Activated T-cell treated with anti-CD3 and anti-CD28 coated beads, Interleukin-2, amount 50 U/mL, for 1 hour (primary cell): Measurements from ENCODE around the gene RHCE.
"Not testable (repeated sequence)": the region's sequence is repeated elsewhere in the genome, so short reads cannot be mapped to it uniquely, and the experiment has no call there.

Experiments used
- DNase-seq: peaks from one replicate; pipeline ENCODE4 v3.0.0-alpha.2; 2020

The RHCE gene

DNA sequence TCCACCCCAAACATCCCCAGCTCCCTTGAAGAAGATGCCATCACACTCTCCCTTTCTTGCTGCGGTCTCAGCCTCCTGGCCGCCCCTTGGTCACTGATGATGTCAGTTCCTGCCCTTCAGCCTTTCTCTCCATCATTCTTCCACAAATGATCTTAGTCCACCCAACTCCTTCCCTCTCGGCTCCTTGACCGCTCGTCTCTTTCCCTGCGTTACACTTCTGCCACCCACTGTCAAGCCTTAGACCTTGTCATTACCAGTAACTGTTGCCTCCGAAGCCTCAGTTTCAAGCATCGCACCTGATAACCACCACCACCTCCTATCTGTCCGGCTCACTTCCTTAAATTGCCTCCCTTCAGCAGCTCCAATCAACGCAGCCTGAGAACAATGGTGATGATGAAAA is 23.1 kb downstream of the RHCE start:
- not testable (repeated sequence) for DNase-seq

DNA sequence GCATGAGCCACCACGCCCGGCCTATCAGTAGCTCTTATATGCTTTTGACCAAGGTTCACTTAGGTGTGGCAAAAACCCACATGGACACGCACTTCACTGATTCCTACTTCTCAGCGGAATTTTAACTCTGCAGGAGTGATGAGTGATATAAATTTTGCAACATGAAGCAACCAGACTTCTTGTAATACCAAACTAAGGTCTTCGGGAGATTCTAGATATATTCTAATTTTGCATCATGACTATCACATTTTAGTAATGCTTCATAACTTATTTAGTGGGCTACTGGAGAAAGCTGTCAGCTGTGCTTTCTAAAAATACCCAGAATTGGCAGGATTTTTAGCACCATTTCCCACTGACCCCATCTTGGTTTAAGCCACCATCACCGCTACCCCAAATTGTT is 27.8 kb downstream of the RHCE start:
- DNase-seq: no peak

DNA sequence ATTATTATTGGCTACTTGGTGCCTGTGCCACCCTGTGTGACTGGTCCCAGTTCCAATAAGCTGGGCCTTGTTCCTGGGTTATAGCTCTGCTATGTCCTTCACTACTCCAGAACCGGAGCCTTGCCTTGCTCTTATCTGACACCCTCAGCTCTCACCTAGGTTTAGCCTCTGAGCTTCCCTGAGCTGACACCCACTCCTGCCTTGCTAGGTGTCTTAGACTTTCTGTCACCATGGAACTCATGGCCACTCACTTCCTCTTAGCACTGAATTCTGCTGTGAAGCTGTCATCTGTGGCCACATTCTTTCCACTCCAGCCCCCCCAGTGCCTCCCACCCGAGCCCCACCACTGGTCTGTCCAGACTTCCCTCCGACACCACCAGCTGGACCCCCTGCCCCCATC is 30.9 kb downstream of the RHCE start:
- DNase-seq: not testable (repeated sequence)

DNA sequence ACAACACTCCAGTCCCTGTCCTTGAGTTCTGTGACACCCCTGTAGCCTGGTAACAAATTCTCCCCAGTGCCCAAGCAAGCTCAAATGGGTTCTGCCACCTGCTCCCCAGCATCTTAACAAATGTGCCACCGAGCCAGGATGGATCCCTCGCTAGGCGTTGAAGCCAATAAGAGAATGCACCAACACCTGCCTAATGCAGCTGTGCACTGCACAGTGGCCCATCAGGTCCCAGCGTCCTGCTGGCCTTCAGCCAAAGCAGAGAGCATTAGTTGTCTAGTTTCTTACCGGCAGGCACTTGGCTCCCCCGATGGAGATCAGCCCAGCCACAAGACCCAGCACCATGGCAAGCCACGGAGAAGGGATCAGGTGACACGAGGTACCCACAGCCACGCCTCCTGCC is 31.9 kb downstream of the RHCE start:
- not testable (repeated sequence) for DNase-seq

DNA sequence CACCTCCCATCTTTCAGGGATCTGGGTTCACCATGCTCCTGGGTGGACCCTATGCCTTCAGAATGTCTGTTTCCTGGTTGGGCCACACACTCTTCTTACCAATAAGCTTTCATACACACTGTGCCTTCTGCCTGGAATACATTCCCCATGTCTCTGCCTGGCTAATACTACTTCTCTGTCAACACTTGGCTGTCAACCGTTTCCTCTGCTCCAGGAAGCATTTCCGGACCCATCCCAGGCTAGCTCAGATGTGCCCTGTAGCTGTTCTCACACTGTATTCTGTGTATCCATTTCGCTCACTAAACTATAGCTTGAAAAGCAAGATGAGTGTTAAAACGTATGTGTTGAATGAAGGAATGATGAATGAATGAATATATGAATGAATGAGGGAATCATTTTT is 33.5 kb downstream of the RHCE start:
- not testable (repeated sequence) for DNase-seq

DNA sequence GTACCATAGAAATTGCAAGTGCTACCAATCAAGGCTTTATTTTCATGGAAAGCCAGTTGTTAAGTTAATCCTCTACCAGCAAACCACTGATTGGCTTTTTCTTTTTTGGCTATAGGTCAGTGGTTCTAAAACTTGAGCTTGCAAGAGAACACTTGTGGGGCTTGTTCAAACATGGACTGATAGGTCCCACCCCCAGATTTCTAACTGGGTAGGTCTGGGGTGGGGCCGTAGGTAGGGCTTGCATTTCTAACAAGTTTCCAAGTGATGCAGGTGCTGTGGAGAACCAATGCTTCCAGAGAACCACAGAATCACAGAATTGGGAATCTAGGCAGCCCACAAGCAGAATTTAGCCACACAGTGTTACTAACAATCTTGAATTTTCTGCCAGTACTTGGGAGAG is 36.8 kb downstream of the RHCE start:
- not testable (repeated sequence) for DNase-seq

DNA sequence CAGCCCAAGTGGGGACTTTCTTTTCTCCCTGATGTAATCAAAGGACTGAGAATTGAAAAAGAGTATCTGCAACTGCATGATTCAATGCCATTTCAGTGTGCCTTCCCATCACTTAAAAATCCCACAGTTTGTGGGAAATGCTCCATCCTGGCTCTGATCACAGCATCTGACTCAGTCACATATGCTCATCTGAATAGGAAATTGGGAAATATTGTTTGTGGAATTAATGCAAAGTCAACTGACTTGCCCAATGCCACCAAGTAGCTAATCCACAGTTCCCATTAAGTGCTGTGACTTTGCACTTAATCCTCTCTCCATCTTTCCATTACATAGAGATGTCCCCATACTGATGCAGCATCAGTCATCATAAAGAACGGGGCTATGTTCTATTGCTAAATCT is 37.5 kb downstream of the RHCE start:
- DNase-seq: not testable (repeated sequence)

DNA sequence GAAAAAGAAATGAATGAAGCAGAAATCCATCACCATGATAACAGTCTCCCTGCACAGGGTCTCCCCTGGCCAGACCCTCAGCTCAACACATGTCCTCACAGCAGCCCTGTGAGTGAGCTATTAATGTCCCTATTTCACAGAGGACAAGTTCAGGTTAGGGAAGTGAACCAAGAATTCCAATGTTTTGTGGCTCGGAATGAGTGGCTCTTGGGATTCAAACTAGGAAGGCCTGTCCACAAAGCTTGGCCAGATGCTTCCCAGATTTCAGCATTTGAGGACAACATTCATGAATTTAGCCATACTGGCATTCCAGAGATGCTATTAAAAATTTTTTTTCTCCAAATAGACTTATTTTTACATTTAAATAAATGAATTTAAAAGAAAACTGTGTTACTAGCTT is 38.1 kb downstream of the RHCE start:
- DNase-seq: not testable (repeated sequence)

DNA sequence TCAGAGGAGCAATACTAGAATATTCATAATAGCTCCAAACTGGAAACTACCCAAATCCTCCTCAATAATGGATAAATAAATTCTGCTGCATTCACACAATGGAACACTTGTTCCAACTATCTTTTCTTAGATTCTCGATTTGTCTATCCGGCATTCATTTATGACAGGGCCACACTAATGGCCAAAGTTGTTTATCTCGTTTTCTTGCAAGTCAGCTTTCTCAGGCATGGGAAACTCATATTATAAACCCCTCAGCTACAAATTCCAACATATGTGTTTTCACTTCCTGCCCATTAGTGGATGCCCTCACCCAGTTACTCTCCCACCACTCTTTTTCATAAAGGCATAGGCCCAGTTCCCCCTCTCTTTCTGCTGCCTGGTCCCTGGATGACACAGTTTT is 42.3 kb downstream of the RHCE start:
- DNase-seq: not testable (repeated sequence)

DNA sequence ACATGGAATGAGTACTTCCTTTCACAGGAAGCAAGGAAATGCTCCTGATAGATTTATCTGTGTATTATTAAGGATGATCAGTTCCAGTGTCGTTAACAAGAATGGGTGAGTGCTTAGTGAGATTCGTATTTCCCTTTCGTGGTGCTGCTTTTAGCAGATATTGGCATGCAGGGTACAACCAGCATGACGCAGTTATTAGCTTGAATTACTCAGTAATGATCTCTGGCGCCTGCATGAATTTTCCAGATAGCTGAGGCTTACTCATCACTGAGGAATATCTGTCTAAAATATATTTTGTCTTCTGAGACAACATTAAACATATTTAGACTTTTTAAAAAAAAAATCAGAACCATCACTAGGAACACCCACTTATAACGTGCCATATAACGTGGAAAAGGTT is 48.9 kb downstream of the RHCE start:
- DNase-seq: not testable (repeated sequence)

DNA sequence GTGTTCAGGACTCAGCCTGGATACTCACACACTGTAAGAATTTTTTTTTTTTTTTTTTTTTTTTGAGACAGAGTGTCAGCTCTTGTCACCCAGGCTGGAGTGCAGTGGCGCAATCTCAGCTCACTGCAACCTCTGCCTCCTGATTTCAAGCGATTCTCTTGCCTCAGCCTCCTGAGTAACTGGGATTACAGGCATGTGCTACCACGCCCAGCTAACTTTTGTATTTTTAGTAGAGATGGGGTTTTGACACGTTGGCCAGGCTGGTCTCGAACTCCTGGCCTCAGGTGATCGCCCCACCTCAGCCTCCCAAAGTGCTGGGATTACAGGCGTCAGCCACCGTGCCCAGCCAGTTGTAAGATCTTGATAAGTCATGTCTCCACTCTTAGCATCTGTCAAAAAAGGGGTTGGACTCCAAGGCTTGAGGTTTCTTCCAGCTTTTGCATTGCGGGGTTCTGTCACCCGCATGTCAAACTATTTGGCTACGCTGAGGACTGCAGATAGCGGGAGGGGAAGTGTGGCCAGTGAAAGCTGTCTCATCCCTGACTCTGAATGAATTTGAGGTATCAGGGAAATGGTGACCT is 50.8 kb downstream of the RHCE start:
- not testable (repeated sequence) for DNase-seq

DNA sequence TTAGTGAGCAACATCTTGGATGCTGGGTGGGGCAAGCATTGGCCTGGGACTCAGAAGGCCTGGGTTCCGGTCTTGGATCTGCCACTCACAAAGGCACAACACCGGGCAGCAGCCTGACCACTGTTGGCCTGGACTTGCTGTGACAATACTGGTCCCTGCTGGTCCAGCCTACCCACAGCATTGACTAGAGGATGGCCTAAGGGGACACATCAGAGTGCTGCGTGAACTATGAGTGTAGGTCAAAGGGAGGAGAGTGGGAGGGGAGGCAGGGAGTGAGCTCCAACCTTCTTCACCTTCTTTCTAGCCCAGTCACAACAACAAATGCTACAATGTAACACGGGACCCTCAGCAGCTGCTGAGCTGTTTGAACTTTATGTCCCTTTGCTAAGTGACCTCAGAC is 51.4 kb downstream of the RHCE start:
- DNase-seq: no peak

DNA sequence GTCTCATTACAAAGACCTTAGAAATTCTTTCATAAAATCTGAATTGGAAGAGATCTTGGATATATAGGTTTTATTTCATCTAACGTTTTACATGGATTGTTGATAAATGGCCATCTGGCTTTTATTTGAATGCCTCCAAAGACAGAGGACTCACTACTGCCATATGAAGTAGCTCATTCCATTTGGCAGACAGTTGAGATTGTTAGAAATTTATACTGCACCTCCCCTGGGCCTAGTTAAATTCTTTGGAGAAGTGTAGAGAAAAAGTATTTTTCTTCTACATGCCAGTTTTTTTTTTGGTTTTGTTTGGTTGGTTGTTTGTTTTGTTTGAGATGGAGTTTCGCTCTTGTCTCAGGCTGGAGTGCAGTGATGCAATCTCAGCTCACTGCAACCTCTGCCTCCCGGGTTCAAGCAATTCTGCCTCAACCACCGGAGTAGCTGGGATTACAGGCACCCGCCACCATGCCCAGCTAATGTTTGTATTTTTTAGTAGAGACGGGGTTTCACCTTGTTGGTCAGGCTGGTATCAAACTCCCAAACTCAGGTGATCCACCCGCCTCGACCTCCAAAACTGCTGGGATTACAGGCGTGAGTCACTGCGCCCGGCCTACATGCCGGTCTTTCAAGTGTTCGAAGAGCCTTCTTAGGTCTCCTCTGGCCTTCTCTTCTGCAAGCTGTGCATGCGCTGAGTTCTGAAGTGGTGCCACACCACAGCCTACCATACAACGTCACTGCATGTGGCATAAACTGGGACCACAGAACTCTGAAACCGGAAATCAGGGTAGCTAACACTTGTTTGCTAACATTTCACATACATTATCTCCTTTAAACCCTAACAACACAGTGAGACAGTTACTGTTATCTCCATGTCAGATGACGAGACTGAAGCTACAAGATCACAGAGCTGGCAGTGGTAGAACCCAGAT is 57.7 kb downstream of the RHCE start:
- not testable (repeated sequence) for DNase-seq

DNA sequence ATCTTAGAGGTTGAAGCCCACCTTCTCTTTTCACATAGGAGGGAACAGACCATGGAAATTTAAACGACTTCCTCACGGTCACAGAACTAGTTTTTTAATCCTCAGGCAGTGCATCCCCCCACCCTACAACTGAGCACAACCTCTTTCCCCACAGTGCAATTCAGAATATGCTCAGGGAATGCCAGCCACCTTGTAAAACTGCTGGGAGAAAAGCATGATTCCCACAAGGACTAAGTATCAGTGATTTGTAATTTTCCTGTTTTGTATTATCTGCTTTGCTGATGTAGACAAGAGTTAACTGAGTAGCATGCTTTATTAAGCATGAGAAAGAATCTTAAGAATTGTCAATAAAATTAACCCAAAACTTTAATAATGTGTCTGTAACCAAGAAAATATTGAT is 58.7 kb downstream of the RHCE start:
- DNase-seq: no peak

DNA sequence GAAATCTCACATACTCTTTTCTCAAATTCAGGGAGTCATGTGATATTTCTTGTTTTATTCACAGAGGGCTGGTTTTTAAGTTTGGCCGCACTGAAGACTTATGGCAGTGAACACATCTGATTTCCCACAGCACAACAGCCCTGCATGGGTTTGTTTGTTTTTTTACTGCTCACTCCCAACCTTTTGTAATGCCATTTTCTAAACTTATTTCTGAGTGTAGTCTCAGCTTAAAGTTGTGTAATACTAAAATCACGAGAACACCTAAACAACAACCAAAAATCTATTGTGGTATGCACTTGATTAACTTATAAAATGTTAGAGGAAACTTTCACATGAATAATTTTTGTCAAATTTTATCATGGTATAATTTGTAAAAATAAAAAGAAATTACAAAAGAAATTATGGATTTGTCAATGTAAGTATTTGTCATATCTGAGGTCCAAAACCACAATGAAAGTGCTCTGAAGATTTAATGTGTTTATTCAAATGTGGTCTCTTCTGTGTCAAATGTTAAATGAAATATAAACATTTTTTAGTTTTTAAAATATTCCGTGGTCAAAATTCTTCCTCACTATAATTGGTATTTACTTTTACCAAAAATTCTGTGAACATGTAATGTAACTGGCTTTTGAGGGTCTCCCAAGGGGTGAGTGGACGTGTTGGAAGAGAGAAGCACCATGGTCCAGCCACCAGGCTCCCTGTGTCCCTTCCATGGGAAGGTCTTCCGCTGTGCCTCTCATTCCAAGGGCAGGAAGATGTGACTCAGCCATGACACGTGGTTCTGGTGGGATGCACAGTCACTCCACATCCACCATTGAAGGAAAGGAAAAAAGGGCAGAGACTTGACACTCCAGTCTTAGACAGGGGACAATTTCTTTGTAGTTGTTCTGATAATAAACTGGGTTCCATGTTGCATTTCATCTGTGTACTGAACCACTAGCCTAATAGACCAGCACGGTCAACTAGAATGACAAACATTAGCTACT is 59.7 kb downstream of the RHCE start:
- DNase-seq: no peak

DNA sequence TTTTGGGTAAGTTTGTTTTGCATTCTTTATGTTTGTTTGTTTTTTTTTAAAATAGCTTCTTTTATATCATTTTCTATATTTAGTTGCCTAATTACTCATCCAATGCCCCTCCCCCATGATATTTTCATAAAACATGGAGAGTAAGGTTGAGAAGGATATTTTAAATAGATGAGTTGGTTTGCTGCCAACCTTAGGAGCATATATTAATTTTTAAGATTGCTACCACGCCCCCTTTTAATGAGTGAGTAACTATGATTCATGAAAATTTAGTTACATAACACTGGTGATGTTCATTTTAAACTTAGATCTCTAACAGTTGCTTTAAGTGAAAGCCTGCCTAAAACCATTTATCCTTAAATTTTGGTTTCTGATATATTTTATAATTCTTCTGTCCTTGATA is 63.8 kb downstream of the RHCE start:
- no peak for DNase-seq

DNA sequence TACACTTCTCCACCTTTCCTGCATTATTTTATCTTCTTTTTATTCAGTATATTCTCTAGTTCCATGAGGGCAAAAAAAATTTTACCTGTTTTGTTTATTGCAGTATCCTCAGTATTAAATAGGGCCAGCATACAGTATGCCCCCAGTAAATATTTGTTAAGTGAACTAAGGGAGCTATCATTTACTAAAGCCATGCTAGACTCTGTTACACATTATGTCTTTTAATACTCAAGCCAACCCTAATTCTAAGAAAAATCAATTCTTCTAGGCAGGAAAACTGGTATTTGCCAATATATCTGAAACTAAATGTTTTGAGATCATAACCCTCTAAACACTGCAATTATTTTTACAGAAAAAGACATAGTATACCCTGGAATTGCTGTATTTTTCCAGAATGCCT is 64.2 kb downstream of the RHCE start:
- no peak for DNase-seq

DNA sequence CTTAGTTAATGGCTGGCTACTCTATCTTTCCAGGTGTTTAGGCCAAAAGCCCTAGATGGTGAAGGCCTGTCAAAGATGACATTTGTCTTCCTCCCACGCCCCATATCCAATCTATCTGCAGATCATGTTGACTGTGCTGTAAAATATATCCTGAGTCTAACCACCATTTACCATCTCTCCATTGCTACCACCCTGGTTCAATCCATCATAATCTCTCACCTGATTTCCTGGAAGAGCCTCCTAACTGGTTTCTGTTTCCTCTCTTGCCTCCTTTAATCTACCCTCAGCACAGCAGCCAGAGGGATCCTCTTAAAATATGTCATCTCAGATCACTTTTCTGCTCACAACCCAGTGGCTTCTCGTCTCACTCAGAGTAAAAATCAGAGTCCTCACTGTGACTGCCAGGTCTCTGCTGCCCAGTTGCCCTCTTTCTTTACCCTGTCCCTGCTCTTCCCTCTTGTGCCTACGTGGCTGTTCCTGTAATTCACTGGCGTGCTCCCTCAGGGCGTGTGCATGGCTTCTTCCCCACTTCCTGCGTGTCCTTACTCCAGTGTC is 64.7 kb downstream of the RHCE start:
- DNase-seq: no peak

DNA sequence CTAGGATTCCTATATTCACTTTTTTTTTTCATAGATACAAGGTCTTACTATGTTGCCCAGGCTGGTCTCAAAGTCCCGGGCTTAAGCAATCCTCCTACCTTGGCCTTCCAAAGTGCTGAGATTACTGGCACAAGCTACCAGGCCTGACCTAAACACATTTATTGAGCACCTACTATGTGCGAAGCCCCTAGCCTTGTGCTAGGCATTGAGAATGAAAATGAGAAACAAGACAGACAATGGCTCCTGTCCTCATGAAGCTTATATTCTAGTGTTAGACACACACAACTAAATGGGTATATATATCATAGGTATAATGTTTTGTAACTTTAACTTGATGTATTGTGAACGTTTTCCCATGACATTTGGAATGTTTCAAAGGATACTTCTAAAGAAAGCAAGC is 71.0 kb downstream of the RHCE start:
- no peak for DNase-seq

DNA sequence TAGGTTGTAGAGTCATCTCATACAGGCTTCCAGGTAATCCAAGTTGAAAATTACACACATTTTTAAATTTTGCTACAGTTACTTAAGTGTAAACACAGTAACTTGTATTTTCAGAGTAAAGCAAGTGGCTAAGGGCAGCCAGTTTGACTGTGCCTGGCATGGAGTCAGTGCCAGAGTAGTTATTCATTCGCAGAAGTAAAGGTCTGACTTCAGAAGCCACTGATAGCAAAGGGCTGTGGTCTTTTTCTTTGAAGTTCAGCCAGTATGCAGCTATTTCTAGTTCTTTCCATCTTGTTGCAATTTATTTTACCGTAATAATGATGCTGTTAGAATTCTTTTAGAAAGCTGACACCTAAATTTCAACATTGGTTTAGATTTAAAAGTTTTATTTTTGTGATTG is 73.1 kb downstream of the RHCE start:
- DNase-seq: no peak

DNA sequence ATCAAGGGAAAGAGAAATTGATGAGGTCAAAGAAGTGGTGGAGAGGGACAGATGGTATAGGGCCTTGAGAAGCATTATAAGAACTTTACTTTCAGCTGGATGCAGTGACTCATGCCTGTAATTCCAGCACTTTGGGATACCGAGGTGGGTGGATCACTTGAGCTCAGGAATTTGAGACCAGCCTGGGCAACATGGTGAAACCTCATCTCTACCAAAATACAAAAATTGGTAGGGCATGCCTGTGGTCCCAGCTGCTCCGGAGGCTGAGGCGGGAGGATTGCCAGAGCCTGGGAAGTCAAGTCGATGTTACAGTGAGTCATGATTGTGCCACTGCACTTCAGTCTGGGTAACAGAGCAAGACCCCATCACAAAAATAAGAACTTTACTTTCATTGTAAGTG is 76.8 kb downstream of the RHCE start:
- no peak for DNase-seq

DNA sequence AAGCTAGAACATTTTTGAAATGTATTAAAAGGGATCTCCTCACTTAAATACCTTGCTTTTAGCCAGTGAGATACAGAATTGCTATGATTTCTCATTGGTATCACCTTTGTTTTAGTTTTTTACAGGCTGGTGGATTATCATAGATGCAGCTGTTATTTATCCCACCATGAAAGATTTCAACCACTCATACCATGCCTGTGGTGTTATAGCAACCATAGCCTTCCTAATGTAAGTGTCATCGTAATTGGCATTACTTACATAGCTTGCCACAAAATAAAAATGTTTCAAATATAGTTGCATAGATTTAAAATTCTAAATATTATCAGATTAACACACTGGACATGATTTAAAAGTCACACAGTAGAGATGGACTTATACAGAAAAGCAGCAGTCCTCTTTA is 77.8 kb downstream of the RHCE start:
- no peak for DNase-seq

DNA sequence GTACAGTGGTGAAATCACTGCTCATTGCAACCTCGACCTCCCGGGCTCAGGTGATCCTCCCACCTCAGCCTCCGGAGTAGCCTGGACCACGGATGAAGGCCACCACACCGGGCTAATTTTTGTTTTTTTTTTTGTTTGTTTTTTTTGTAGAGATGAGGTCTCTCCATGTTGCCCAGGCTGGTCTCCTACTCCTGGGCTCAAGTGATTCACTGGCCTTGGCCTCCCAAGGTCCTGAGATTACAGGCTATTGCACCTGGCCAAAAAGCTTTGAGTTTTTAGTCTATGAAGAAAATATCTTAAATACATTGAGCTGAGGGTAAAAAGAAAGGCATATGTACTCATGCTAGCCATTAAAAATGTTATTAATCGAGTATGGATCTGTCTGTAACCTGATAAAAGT is 78.9 kb downstream of the RHCE start:
- no peak for DNase-seq
